GM23338 (cell line): ENCODE measurements around the gene FSTL3. TPM values are rescaled to one million over a fixed set of nuclear protein-coding genes. Genes with fewer than 3 reads are reported as not detected.

Experiments used
- ATAC-seq: fragments of 200-7000 bp; cut with Tn5 transposase; 3 replicates; pipeline ENCODE4 v1.9.1; 2020
- DNase-seq: peaks from one replicate; pipeline ENCODE4 v3.0.0-alpha.2; 2015; ENCODE audit warnings: low spot score
- H2AFZ ChIP-seq: fragments of 200-600 bp; sonication (generic); 2 replicates; pipeline ENCODE4 v1.8.0; 2016; ENCODE audit warnings: antibody characterized with exemption, mild to moderate bottlenecking, moderate library complexity
- H3F3A ChIP-seq: fragments of 200-600 bp; sonication (generic); replicated peaks from 2 replicates; pipeline ENCODE4 v1.8.0; 2017; ENCODE audit warnings: antibody characterized with exemption, mixed run types, low read depth
- H3K27ac ChIP-seq: fragments of 200-600 bp; sonication (generic); 2 replicates; pipeline ENCODE4 v1.6.1; 2016; ENCODE audit warnings: low read depth
- H3K27me3 ChIP-seq: fragments of 200-600 bp; sonication (generic); 2 replicates; pipeline ENCODE4 v1.8.0; 2016; ENCODE audit warnings: mild to moderate bottlenecking, mixed run types, moderate library complexity; ENCODE audit not compliant: insufficient read depth
- H3K36me3 ChIP-seq: fragments of 200-600 bp; sonication (generic); 2 replicates; pipeline ENCODE4 v1.8.0; 2016; ENCODE audit warnings: mild to moderate bottlenecking; ENCODE audit not compliant: insufficient read depth
- H3K4me1 ChIP-seq: fragments of 200-600 bp; sonication (generic); 2 replicates; pipeline ENCODE4 v1.8.0; 2016; ENCODE audit warnings: mild to moderate bottlenecking, moderate library complexity; ENCODE audit not compliant: insufficient read depth
- H3K4me2 ChIP-seq: fragments of 200-600 bp; sonication (generic); 2 replicates; pipeline ENCODE4 v1.7.1; 2017; ENCODE audit warnings: mixed run types
- H3K4me3 ChIP-seq: fragments of 200-600 bp; sonication (generic); 2 replicates; pipeline ENCODE4 v1.6.1; 2016; ENCODE audit warnings: mixed run types
- H3K79me2 ChIP-seq: fragments of 200-600 bp; sonication (generic); replicated peaks from 2 replicates; pipeline ENCODE4 v1.8.0; 2017; ENCODE audit warnings: mild to moderate bottlenecking; ENCODE audit not compliant: insufficient read depth
- H3K9me2 ChIP-seq: fragments of 200-600 bp; sonication (generic); 2 replicates; pipeline ENCODE4 v1.8.0; 2017; ENCODE audit not compliant: insufficient read depth
- H4K20me1 ChIP-seq: fragments of 200-600 bp; sonication (generic); replicated peaks from 2 replicates; pipeline ENCODE4 v1.8.0; 2017; ENCODE audit warnings: mild to moderate bottlenecking; ENCODE audit not compliant: insufficient read depth
- H3K27ac Mint-ChIP-seq: 2 replicates; pipeline ENCODE4 v1.8.0; 2020; ENCODE audit warnings: inconsistent platforms, mild to moderate bottlenecking, moderate library complexity, mixed read lengths
- H3K27me3 Mint-ChIP-seq: 3 replicates; pipeline ENCODE4 v1.8.0; 2022; ENCODE audit warnings: low read depth, mild to moderate bottlenecking, moderate library complexity, mixed read lengths, inconsistent platforms; ENCODE audit not compliant: insufficient read depth, poor library complexity
- H3K36me3 Mint-ChIP-seq: 3 replicates; pipeline ENCODE4 v1.8.0; 2021; ENCODE audit warnings: low read depth, mild to moderate bottlenecking, inconsistent platforms, moderate library complexity, mixed read lengths
- H3K4me1 Mint-ChIP-seq: 3 replicates; pipeline ENCODE4 v1.8.0; 2020; ENCODE audit warnings: mild to moderate bottlenecking, inconsistent platforms, mixed read lengths
- H3K4me3 Mint-ChIP-seq: 3 replicates; pipeline ENCODE4 v1.8.0; 2021; ENCODE audit warnings: moderate library complexity, mild to moderate bottlenecking, inconsistent platforms, mixed read lengths
- H3K9me3 Mint-ChIP-seq: 3 replicates; pipeline ENCODE4 v1.8.0; 2020; ENCODE audit warnings: moderate library complexity, mild to moderate bottlenecking, inconsistent platforms, mixed read lengths
- ETS1 ChIP-seq: IDR thresholded peaks from 2 replicates; pipeline ENCODE4 v1.6.1; 2016; ENCODE audit warnings: antibody characterized with exemption
- EZH2 ChIP-seq: fragments of 200-600 bp; sonication (generic); IDR thresholded peaks from one replicate; pipeline ENCODE4 v1.8.0; 2017; ENCODE audit warnings: antibody characterized with exemption, mild to moderate bottlenecking, low read depth; ENCODE audit not compliant: unreplicated experiment
- EZH2phosphoT487 ChIP-seq: fragments of 200-600 bp; sonication (generic); IDR thresholded peaks from one replicate; pipeline ENCODE4 v1.8.1; 2018; ENCODE audit warnings: antibody characterized with exemption; ENCODE audit not compliant: unreplicated experiment
- JUNB ChIP-seq: IDR thresholded peaks from one replicate; pipeline ENCODE4 v1.6.1; 2016; ENCODE audit warnings: antibody characterized with exemption; ENCODE audit not compliant: unreplicated experiment
- NANOG ChIP-seq: IDR thresholded peaks from 2 replicates; pipeline ENCODE4 v1.6.1; 2016; ENCODE audit warnings: antibody characterized with exemption, borderline replicate concordance
- POLR2AphosphoS5 ChIP-seq: IDR thresholded peaks from 2 replicates; pipeline ENCODE4 v1.6.1; 2016; ENCODE audit warnings: antibody characterized with exemption, low read depth
- REST ChIP-seq: IDR thresholded peaks from one replicate; pipeline ENCODE4 v1.6.1; 2018; ENCODE audit warnings: antibody characterized with exemption; ENCODE audit not compliant: unreplicated experiment
- STAT1 ChIP-seq: IDR thresholded peaks from one replicate; pipeline ENCODE4 v1.6.1; 2016; ENCODE audit warnings: antibody characterized with exemption; ENCODE audit not compliant: unreplicated experiment
- ZNF114 ChIP-seq: fragments of 250-450 bp; sonication (Bioruptor Pico); IDR thresholded peaks from 2 replicates; pipeline ENCODE4 v1.5.0; 2020; ENCODE audit warnings: mild to moderate bottlenecking, moderate library complexity
- ZNF331 ChIP-seq: fragments of 250-450 bp; sonication (Bioruptor Pico); IDR thresholded peaks from 2 replicates; pipeline ENCODE4 v1.5.0; 2020; ENCODE audit warnings: low read depth, mild to moderate bottlenecking, moderate library complexity
- polyA plus RNA-seq: library from polyadenylated mRNA; unstranded; fragments of >200 nt; fragmentation: Nextera tagmentation; extraction: Ambion mirVana; gene quantifications from 2 replicates; pipeline ENCODE4 v1.2.1, GENCODE V29; 2016
- total RNA-seq: library from RNA; depleted of rRNA; stranded (reverse); fragments of >200 nt; shearing (Covaris generic); gene quantifications from 2 replicates; pipeline ENCODE4 v1.2.3, GENCODE V29; 2014
- TF ChIP-seq, protein P1 (sequence below): fragments of 250-450 bp; sonication (Bioruptor Pico); IDR thresholded peaks from 2 replicates; pipeline ENCODE4 v1.5.0; 2020; ENCODE audit warnings: mild to moderate bottlenecking, moderate library complexity
- TF ChIP-seq, protein P2 (sequence below), 2 experiments: fragments of 200-600 bp in 1 of 2; sonication (generic) in 1 of 2; conservative IDR thresholded peaks; 2 replicates each; pipeline versions ENCODE4 v1.5.1 to v1.6.1; 2016 to 2017; ENCODE audit warnings: antibody characterized with exemption in 2 of 2, low read depth in 2 of 2, mild to moderate bottlenecking in 2 of 2, moderate library complexity in 1 of 2

The FSTL3 gene
- total and polyA plus RNA-seq, 2 experiments from 2014 or later = 3.1 to 10.1 TPM

- Histone ChIP-seq H3K4me2 (no peak overlapping the region), H3K9me2 (no peaks in the 10 kb centered on the region), H3F3A (no peaks in the 10 kb centered on the region), H4K20me1 (no peaks in the 10 kb centered on the region; the same call in 1 of the 2 replicates), H3K79me2 (no peaks in the 10 kb centered on the region), H3K4me3 (no peak overlapping the region), H3K36me3 (no peaks in the 10 kb centered on the region; the same call in 1 of the 2 replicates), H2AFZ (no peak overlapping the region), H3K4me1 (no peaks in the 10 kb centered on the region), H3K27ac (no peak overlapping the region), H3K27me3 (no peaks in the 10 kb centered on the region)
- H3K27ac Mint-ChIP-seq = no peak overlapping the region
- TF ChIP-seq EZH2 (no peak), NANOG (no peak), REST (no peak), POLR2AphosphoS5 (no peak), EZH2phosphoT487 (no peak), ZNF114 (CRISPR knock-in tag) (no peak), STAT1 (no peak), ZNF331 (CRISPR knock-in tag) (no peak), JUNB (no peak), ETS1 (no peak)
- TF ChIP-seq, protein P1, sequence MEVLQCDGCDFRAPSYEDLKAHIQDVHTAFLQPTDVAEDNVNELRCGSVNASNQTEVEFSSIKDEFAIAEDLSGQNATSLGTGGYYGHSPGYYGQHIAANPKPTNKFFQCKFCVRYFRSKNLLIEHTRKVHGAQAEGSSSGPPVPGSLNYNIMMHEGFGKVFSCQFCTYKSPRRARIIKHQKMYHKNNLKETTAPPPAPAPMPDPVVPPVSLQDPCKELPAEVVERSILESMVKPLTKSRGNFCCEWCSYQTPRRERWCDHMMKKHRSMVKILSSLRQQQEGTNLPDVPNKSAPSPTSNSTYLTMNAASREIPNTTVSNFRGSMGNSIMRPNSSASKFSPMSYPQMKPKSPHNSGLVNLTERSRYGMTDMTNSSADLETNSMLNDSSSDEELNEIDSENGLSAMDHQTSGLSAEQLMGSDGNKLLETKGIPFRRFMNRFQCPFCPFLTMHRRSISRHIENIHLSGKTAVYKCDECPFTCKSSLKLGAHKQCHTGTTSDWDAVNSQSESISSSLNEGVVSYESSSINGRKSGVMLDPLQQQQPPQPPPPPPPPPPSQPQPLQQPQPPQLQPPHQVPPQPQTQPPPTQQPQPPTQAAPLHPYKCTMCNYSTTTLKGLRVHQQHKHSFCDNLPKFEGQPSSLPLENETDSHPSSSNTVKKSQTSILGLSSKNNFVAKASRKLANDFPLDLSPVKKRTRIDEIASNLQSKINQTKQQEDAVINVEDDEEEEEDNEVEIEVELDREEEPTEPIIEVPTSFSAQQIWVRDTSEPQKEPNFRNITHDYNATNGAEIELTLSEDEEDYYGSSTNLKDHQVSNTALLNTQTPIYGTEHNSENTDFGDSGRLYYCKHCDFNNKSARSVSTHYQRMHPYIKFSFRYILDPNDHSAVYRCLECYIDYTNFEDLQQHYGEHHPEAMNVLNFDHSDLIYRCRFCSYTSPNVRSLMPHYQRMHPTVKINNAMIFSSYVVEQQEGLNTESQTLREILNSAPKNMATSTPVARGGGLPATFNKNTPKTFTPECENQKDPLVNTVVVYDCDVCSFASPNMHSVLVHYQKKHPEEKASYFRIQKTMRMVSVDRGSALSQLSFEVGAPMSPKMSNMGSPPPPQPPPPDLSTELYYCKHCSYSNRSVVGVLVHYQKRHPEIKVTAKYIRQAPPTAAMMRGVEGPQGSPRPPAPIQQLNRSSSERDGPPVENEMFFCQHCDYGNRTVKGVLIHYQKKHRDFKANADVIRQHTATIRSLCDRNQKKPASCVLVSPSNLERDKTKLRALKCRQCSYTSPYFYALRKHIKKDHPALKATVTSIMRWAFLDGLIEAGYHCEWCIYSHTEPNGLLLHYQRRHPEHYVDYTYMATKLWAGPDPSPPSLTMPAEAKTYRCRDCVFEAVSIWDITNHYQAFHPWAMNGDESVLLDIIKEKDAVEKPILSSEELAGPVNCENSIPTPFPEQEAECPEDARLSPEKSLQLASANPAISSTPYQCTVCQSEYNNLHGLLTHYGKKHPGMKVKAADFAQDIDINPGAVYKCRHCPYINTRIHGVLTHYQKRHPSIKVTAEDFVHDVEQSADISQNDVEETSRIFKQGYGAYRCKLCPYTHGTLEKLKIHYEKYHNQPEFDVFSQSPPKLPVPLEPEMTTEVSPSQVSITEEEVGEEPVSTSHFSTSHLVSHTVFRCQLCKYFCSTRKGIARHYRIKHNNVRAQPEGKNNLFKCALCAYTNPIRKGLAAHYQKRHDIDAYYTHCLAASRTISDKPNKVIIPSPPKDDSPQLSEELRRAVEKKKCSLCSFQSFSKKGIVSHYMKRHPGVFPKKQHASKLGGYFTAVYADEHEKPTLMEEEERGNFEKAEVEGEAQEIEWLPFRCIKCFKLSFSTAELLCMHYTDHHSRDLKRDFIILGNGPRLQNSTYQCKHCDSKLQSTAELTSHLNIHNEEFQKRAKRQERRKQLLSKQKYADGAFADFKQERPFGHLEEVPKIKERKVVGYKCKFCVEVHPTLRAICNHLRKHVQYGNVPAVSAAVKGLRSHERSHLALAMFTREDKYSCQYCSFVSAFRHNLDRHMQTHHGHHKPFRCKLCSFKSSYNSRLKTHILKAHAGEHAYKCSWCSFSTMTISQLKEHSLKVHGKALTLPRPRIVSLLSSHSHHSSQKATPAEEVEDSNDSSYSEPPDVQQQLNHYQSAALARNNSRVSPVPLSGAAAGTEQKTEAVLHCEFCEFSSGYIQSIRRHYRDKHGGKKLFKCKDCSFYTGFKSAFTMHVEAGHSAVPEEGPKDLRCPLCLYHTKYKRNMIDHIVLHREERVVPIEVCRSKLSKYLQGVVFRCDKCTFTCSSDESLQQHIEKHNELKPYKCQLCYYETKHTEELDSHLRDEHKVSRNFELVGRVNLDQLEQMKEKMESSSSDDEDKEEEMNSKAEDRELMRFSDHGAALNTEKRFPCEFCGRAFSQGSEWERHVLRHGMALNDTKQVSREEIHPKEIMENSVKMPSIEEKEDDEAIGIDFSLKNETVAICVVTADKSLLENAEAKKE (CRISPR knock-in tag) = no peak
- TF ChIP-seq, protein P2, sequence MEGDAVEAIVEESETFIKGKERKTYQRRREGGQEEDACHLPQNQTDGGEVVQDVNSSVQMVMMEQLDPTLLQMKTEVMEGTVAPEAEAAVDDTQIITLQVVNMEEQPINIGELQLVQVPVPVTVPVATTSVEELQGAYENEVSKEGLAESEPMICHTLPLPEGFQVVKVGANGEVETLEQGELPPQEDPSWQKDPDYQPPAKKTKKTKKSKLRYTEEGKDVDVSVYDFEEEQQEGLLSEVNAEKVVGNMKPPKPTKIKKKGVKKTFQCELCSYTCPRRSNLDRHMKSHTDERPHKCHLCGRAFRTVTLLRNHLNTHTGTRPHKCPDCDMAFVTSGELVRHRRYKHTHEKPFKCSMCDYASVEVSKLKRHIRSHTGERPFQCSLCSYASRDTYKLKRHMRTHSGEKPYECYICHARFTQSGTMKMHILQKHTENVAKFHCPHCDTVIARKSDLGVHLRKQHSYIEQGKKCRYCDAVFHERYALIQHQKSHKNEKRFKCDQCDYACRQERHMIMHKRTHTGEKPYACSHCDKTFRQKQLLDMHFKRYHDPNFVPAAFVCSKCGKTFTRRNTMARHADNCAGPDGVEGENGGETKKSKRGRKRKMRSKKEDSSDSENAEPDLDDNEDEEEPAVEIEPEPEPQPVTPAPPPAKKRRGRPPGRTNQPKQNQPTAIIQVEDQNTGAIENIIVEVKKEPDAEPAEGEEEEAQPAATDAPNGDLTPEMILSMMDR (conservative IDR thresholded peaks at IDR 0.05; ENCODE audit: low read depth in 2 of 2) = no peak
- no peaks in the 10 kb centered on the region for H3K27me3 Mint-ChIP-seq
- no peak for DNase-seq
- H3K36me3 Mint-ChIP-seq = no peaks in the 10 kb centered on the region
- no peak; the same call in 2 of the 3 replicates for ATAC-seq
- H3K9me3 Mint-ChIP-seq = peaks cover 2% of the 10 kb centered on the region; the same call in 1 of the 3 replicates
- no peak overlapping the region for H3K4me3 Mint-ChIP-seq
- H3K4me1 Mint-ChIP-seq = no peaks in the 10 kb centered on the region; the same call in 2 of the 3 replicates
Measured at GRCh38 chr19:728011-728410, 51.8 kb downstream of the FSTL3 start.
